Neutrophil (primary cell): ENCODE measurements around the gene CTPS2.
"Not testable (repeated sequence)": the region's sequence is repeated elsewhere in the genome, so short reads cannot be mapped to it uniquely, and the experiment has no call there.

Experiments used
- H3K27ac ChIP-seq: fragments of 200-600 bp; sonication (generic); 2 replicates; pipeline ENCODE4 v1.5.1; 2016; ENCODE audit warnings: mild to moderate bottlenecking, moderate library complexity
- H3K27me3 ChIP-seq: fragments of 200-600 bp; sonication (generic); 2 replicates; pipeline ENCODE4 v1.6.0; 2016; ENCODE audit warnings: mild to moderate bottlenecking
- H3K36me3 ChIP-seq: fragments of 200-600 bp; sonication (generic); 2 replicates; pipeline ENCODE4 v1.5.1; 2017
- H3K4me1 ChIP-seq, 2 experiments: fragments of 200-600 bp in 1 of 2; sonication (generic) in 1 of 2; 1 replicate in 1 of 2; 2 replicates in 1 of 2; pipeline versions ENCODE4 v1.5.1 to v1.6.1; 2013 to 2016; ENCODE audit warnings: low read depth in 1 of 2, low read length in 1 of 2, mild to moderate bottlenecking in 1 of 2, moderate library complexity in 1 of 2; ENCODE audit not compliant: control insufficient read depth in 1 of 2, insufficient read depth in 1 of 2
- H3K4me3 ChIP-seq, 2 experiments: fragments of 200-600 bp in 1 of 2; sonication (generic) in 1 of 2; 1 replicate in 1 of 2; 2 replicates in 1 of 2; pipeline ENCODE4 v1.5.1; 2013 to 2016; ENCODE audit warnings: low read depth in 1 of 2, low read length in 1 of 2, mild to moderate bottlenecking in 1 of 2, moderate library complexity in 1 of 2
- H3K9me3 ChIP-seq: fragments of 200-600 bp; sonication (generic); 2 replicates; pipeline ENCODE4 v1.5.1; 2016
- CTCF ChIP-seq: fragments of 200-600 bp; sonication (generic); IDR thresholded peaks from 2 replicates; pipeline ENCODE4 v1.5.1; 2016; ENCODE audit warnings: antibody characterized with exemption

CTPS2 gene

GRCh38 chrX:16628946-16629595 lies 83.4 kb downstream of the CTPS2 start:
- no peak for TF ChIP-seq CTCF
- H3K36me3 ChIP-seq, result no peaks in the 10 kb centered on the region
- H3K4me3 ChIP-seq, result no peak overlapping the region
- H3K4me1 ChIP-seq, result no peaks in the 10 kb centered on the region
- no peaks in the 10 kb centered on the region for H3K27me3 ChIP-seq
- H3K9me3 ChIP-seq, result no peaks in the 10 kb centered on the region
- no peak overlapping the region for H3K27ac ChIP-seq

GRCh38 chrX:16628511-16628910 lies 84.0 kb downstream of the CTPS2 start:
- not testable (repeated sequence) for H3K4me1 ChIP-seq, H3K27me3 ChIP-seq, H3K27ac ChIP-seq, H3K4me3 ChIP-seq, H3K9me3 ChIP-seq, H3K36me3 ChIP-seq

- no peak for TF ChIP-seq CTCF
- Histone ChIP-seq H3K27me3 (no peaks in the 10 kb centered on the region), H3K36me3 (no peaks in the 10 kb centered on the region), H3K4me3 (no peak overlapping the region), H3K4me1 (no peaks in the 10 kb centered on the region), H3K9me3 (no peaks in the 10 kb centered on the region), H3K27ac (no peak overlapping the region)
Observed at GRCh38 chrX:16619024-16619423, 93.4 kb downstream of the CTPS2 start.

GRCh38 chrX:16618422-16618821 lies 94.0 kb downstream of the CTPS2 start:
- Histone ChIP-seq H3K9me3 (no peaks in the 10 kb centered on the region), H3K36me3 (no peaks in the 10 kb centered on the region), H3K27me3 (no peaks in the 10 kb centered on the region), H3K4me3 (no peak overlapping the region), H3K27ac (no peak overlapping the region), H3K4me1 (no peaks in the 10 kb centered on the region)
- TF ChIP-seq CTCF, result no peak

GRCh38 chrX:16617382-16617781 lies 95.1 kb downstream of the CTPS2 start:
- H3K4me3 ChIP-seq, result no peak overlapping the region
- H3K9me3 ChIP-seq, result no peaks in the 10 kb centered on the region
- H3K27me3 ChIP-seq, result no peaks in the 10 kb centered on the region
- H3K27ac ChIP-seq, result no peak overlapping the region
- no peaks in the 10 kb centered on the region for H3K36me3 ChIP-seq
- H3K4me1 ChIP-seq, result no peaks in the 10 kb centered on the region
- no peak for TF ChIP-seq CTCF

GRCh38 chrX:16612257-16612897 lies 100.1 kb downstream of the CTPS2 start:
- H3K36me3 ChIP-seq, result no peaks in the 10 kb centered on the region
- no peak for TF ChIP-seq CTCF
- H3K4me1 ChIP-seq, result no peaks in the 10 kb centered on the region
- no peaks in the 10 kb centered on the region for H3K9me3 ChIP-seq
- H3K27ac ChIP-seq, result no peak overlapping the region
- H3K4me3 ChIP-seq, result no peak overlapping the region
- no peaks in the 10 kb centered on the region for H3K27me3 ChIP-seq

GRCh38 chrX:16610654-16611053 lies 101.8 kb downstream of the CTPS2 start:
- H3K27me3 ChIP-seq, H3K4me1 ChIP-seq, H3K27ac ChIP-seq, H3K4me3 ChIP-seq, H3K36me3 ChIP-seq, H3K9me3 ChIP-seq: not testable (repeated sequence)
